H9 (cell line): ENCODE results near the gene BICDL1. TPM values are rescaled to one million over a fixed set of nuclear protein-coding genes. Genes with fewer than 3 reads are reported as not detected.

Experiments used
- DNase-seq: peaks from one replicate; pipeline ENCODE4 v3.0.0-alpha.2; 2017
- H2AFZ ChIP-seq: one replicate; pipeline ENCODE4 v1.6.1; 2013; ENCODE audit warnings: mild to moderate bottlenecking, low read length, control low read depth, moderate library complexity
- H2AK5ac ChIP-seq: 2 replicates; pipeline ENCODE4 v1.6.1; 2013; ENCODE audit warnings: low read length, control low read depth, mixed read lengths; ENCODE audit not compliant: insufficient read length
- H2BK120ac ChIP-seq: one replicate; pipeline ENCODE4 v1.6.1; 2013; ENCODE audit warnings: low read depth, mild to moderate bottlenecking, low read length, control low read depth, inconsistent platforms; ENCODE audit not compliant: poor library complexity, severe bottlenecking
- H2BK12ac ChIP-seq: 2 replicates; pipeline ENCODE4 v1.6.1; 2013; ENCODE audit warnings: low read length, control low read depth, mixed read lengths, low read depth; ENCODE audit not compliant: insufficient read length
- H2BK15ac ChIP-seq: 2 replicates; pipeline ENCODE4 v1.6.1; 2013; ENCODE audit warnings: low read depth, low read length, control low read depth
- H2BK20ac ChIP-seq: one replicate; pipeline ENCODE4 v1.6.1; 2013; ENCODE audit warnings: low read depth, mild to moderate bottlenecking, low read length, control low read depth, inconsistent platforms; ENCODE audit not compliant: poor library complexity, severe bottlenecking
- H2BK5ac ChIP-seq: 2 replicates; pipeline ENCODE4 v1.6.1; 2013; ENCODE audit warnings: low read length, control low read depth, mixed read lengths; ENCODE audit not compliant: insufficient read length
- H3K14ac ChIP-seq: 2 replicates; pipeline ENCODE4 v1.6.1; 2013; ENCODE audit warnings: low read length, control low read depth; ENCODE audit not compliant: insufficient read depth
- H3K18ac ChIP-seq: 2 replicates; pipeline ENCODE4 v1.6.1; 2013; ENCODE audit warnings: low read depth, mild to moderate bottlenecking, mixed read lengths, low read length, control low read depth; ENCODE audit not compliant: insufficient read length
- H3K23ac ChIP-seq: 2 replicates; pipeline ENCODE4 v1.6.1; 2013; ENCODE audit warnings: low read length, control low read depth, mixed read lengths, low read depth; ENCODE audit not compliant: insufficient read length
- H3K23me2 ChIP-seq: 2 replicates; pipeline ENCODE4 v1.6.1; 2013; ENCODE audit warnings: low read depth, mild to moderate bottlenecking, mixed read lengths, low read length, control low read depth; ENCODE audit not compliant: insufficient read length, poor library complexity, severe bottlenecking
- H3K27ac ChIP-seq: 2 replicates; pipeline ENCODE4 v1.5.1; 2013; ENCODE audit warnings: low read length, control low read depth, mixed read lengths, low read depth; ENCODE audit not compliant: insufficient read length
- H3K27me3 ChIP-seq: 2 replicates; pipeline ENCODE4 v1.6.1; 2013; ENCODE audit warnings: low read length, control low read depth, inconsistent platforms; ENCODE audit not compliant: insufficient read depth
- H3K4ac ChIP-seq: 2 replicates; pipeline ENCODE4 v1.6.1; 2013; ENCODE audit warnings: low read depth, mild to moderate bottlenecking, control low read depth, inconsistent platforms, low read length, moderate library complexity
- H3K4me1 ChIP-seq: 2 replicates; pipeline ENCODE4 v1.6.1; 2013; ENCODE audit warnings: low read length, control low read depth, inconsistent platforms; ENCODE audit not compliant: insufficient read depth
- H3K4me2 ChIP-seq: 2 replicates; pipeline ENCODE4 v1.6.1; 2013; ENCODE audit warnings: low read length, control low read depth, mixed read lengths; ENCODE audit not compliant: insufficient read length, insufficient read depth
- H3K56ac ChIP-seq: 2 replicates; pipeline ENCODE4 v1.6.1; 2013; ENCODE audit warnings: low read depth, mild to moderate bottlenecking, mixed read lengths, low read length, control low read depth; ENCODE audit not compliant: insufficient read length
- H3K79me1 ChIP-seq: 2 replicates; pipeline ENCODE4 v1.6.1; 2013; ENCODE audit warnings: low read depth, mild to moderate bottlenecking, moderate library complexity, low read length, control low read depth, inconsistent platforms; ENCODE audit not compliant: insufficient read depth, poor library complexity, severe bottlenecking
- H3K79me2 ChIP-seq: 2 replicates; pipeline ENCODE4 v1.6.1; 2013; ENCODE audit warnings: low read length, control low read depth, inconsistent platforms; ENCODE audit not compliant: insufficient read depth
- H3K9ac ChIP-seq: 2 replicates; pipeline ENCODE4 v1.6.1; 2013; ENCODE audit warnings: low read length, control low read depth, mixed read lengths; ENCODE audit not compliant: insufficient read length; ENCODE audit errors: extremely low read depth
- H3K9me3 ChIP-seq: one replicate; pipeline ENCODE4 v1.6.1; 2013; ENCODE audit warnings: low read depth, low read length, inconsistent platforms; ENCODE audit not compliant: control insufficient read depth
- H3T11ph ChIP-seq: one replicate; pipeline ENCODE4 v1.6.1; 2013; ENCODE audit warnings: mild to moderate bottlenecking, low read length, control low read depth, inconsistent platforms
- H4K20me1 ChIP-seq: one replicate; pipeline ENCODE4 v1.6.1; 2013; ENCODE audit not compliant: control insufficient read depth, insufficient read length, insufficient read depth
- H4K5ac ChIP-seq: 2 replicates; pipeline ENCODE4 v1.6.1; 2013; ENCODE audit warnings: low read depth, mild to moderate bottlenecking, mixed read lengths, low read length, control low read depth; ENCODE audit not compliant: insufficient read length
- H4K8ac ChIP-seq: replicated peaks from 2 replicates; pipeline ENCODE4 v1.6.1; 2013; ENCODE audit warnings: low read length, control low read depth, mixed read lengths, low read depth; ENCODE audit not compliant: insufficient read length
- H4K91ac ChIP-seq: 2 replicates; pipeline ENCODE4 v1.6.1; 2013; ENCODE audit warnings: low read depth, mild to moderate bottlenecking, moderate library complexity, mixed read lengths, low read length, control low read depth; ENCODE audit not compliant: insufficient read length
- H3K27ac Mint-ChIP-seq, 3 experiments: 2 replicates in 2 of 3; 3 replicates in 1 of 3; pipeline ENCODE4 v1.8.0; 2020 to 2021; ENCODE audit warnings: mixed read lengths in 3 of 3, mild to moderate bottlenecking in 1 of 3, moderate library complexity in 1 of 3
- H3K27me3 Mint-ChIP-seq: 2 replicates; pipeline ENCODE4 v1.8.0; 2021; ENCODE audit warnings: low read depth, mild to moderate bottlenecking, moderate library complexity, mixed read lengths
- H3K36me3 Mint-ChIP-seq, 3 experiments: 2 replicates in 2 of 3; 3 replicates in 1 of 3; pipeline ENCODE4 v1.8.0; 2020 to 2021; ENCODE audit warnings: low read depth in 3 of 3, mixed read lengths in 3 of 3; ENCODE audit not compliant: insufficient read depth in 1 of 3
- H3K4me1 Mint-ChIP-seq, 2 experiments: 2 replicates each; pipeline ENCODE4 v1.8.0; 2020; ENCODE audit warnings: mixed read lengths in 2 of 2
- H3K4me3 Mint-ChIP-seq, 2 experiments: 2 replicates in 1 of 2; 3 replicates in 1 of 2; pipeline ENCODE4 v1.8.0; 2020 to 2021; ENCODE audit warnings: mild to moderate bottlenecking in 2 of 2, mixed read lengths in 2 of 2, moderate library complexity in 1 of 2
- H3K9me3 Mint-ChIP-seq, 2 experiments: 2 replicates in 1 of 2; 3 replicates in 1 of 2; pipeline ENCODE4 v1.8.0; 2020; ENCODE audit warnings: mild to moderate bottlenecking in 2 of 2, mixed read lengths in 2 of 2, moderate library complexity in 1 of 2
- CTCF ChIP-seq: fragments of 200-600 bp; sonication (generic); conservative IDR thresholded peaks from 3 replicates; pipeline ENCODE4 v1.8.0; 2021; ENCODE audit warnings: antibody characterized with exemption, mild to moderate bottlenecking
- WGBS: extraction: QIAGEN DNeasy Blood & Tissue Kit; methylation state at CpG from one replicate; pipeline ENCODE4 v1.1.7; 2013; ENCODE audit warnings: missing lambda C conversion rate, low lambda C conversion rate, mixed read lengths; ENCODE audit not compliant: insufficient read length; ENCODE audit errors: extremely low coverage; 5-methylcytosine and 5-hydroxymethylcytosine counted together
- total RNA-seq: library from RNA; stranded (reverse); gene quantifications from 2 replicates; pipeline ENCODE4 v1.2.1, GENCODE V29; 2021

BICDL1 gene
- total RNA-seq, 1 experiment from 2014 or later, result 13.8 TPM

GRCh38 chr12:120125029-120125428 is 136.0 kb downstream of the BICDL1 start:
- Histone ChIP-seq H4K20me1 (no peaks in the 10 kb centered on the region), H2AFZ (no peak overlapping the region), H3K23ac (no peak overlapping the region), H3K79me2 (no peaks in the 10 kb centered on the region), H2BK5ac (no peak overlapping the region), H4K5ac (no peak overlapping the region), H3T11ph (no peak overlapping the region), H2BK20ac (no peak overlapping the region), H2BK12ac (no peak overlapping the region), H3K4me1 (peaks cover 3% of the 10 kb centered on the region; the same call in 1 of the 2 replicates), H2AK5ac (no peak overlapping the region), H3K56ac (no peak overlapping the region), H4K8ac (no peak overlapping the region), H3K18ac (no peak overlapping the region), H3K14ac (no peak overlapping the region), H3K9me3 (no peaks in the 10 kb centered on the region), H4K91ac (no peak overlapping the region), H3K4ac (no peak overlapping the region), H3K27me3 (no peaks in the 10 kb centered on the region), H2BK15ac (no peak overlapping the region), H3K23me2 (no peaks in the 10 kb centered on the region), H2BK120ac (no peak overlapping the region), H3K4me2 (no peak overlapping the region), H3K27ac (no peak overlapping the region), H3K79me1 (no peaks in the 10 kb centered on the region), H3K9ac (no peak overlapping the region)
- H3K9me3 Mint-ChIP-seq, result no peaks in the 10 kb centered on the region
- H3K36me3 Mint-ChIP-seq, result peaks cover 23 to 47% (median 35%) of the 10 kb centered on the region in 3 experiments; a peak in 6 of 7 replicates
- no CpG with 5 or more reads among the region's 4 CpGs for WGBS
- H3K27me3 Mint-ChIP-seq, result no peaks in the 10 kb centered on the region
- H3K4me3 Mint-ChIP-seq, result no peak overlapping the region
- DNase-seq, result no peak
- peaks cover 12 to 20% of the 10 kb centered on the region in 2 experiments for H3K4me1 Mint-ChIP-seq
- no peak for TF ChIP-seq CTCF
- peak overlapping the region in 2 of 3 experiments; percentile 39 to 64; a peak in 2 of 7 replicates for H3K27ac Mint-ChIP-seq
